ENCODE measurements around the gene CRIM1.

DNA sequence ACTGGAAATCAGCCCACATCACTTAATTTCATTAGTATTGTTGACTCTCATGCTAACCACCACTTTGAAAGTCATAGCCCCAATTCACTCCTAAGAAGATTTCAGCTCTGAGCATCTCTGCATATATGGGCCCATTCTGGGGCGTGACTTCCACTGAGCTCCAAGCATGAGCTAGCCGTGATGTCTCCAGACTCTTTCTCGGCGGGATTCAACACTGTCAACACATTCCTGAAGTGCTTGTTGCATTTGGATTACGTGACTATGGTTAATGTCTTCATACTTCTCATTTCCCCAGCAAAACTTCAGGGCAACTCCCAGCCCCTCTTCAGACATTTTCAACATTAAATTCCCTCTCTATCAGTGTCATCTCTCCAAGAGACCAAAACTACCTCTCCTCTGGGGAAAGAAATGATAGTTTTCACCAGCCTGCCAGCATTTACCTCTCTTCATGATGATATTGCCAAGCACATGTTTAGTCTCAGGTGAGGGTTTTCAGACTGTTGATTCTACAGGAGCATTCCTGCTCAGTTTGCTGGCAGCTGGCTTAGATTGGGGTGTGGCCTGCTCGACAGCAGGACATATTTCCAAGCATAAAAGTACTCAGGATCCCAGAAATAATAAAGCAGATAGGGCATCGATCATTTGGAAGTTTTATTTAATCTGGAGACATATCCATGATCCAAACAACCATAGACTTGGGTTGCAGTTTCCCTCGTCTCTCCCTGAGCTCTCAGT is 160.7 kb downstream of the CRIM1 start:
- TF ChIP-seq, protein P1, sequence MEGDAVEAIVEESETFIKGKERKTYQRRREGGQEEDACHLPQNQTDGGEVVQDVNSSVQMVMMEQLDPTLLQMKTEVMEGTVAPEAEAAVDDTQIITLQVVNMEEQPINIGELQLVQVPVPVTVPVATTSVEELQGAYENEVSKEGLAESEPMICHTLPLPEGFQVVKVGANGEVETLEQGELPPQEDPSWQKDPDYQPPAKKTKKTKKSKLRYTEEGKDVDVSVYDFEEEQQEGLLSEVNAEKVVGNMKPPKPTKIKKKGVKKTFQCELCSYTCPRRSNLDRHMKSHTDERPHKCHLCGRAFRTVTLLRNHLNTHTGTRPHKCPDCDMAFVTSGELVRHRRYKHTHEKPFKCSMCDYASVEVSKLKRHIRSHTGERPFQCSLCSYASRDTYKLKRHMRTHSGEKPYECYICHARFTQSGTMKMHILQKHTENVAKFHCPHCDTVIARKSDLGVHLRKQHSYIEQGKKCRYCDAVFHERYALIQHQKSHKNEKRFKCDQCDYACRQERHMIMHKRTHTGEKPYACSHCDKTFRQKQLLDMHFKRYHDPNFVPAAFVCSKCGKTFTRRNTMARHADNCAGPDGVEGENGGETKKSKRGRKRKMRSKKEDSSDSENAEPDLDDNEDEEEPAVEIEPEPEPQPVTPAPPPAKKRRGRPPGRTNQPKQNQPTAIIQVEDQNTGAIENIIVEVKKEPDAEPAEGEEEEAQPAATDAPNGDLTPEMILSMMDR (conservative IDR thresholded peaks at IDR 0.05 in 1 of 2, IDR thresholded peaks at IDR 0.05 in 1 of 2; ENCODE audit: low read depth in 1 of 2, low read length in 2 of 2): no peak
- TF ChIP-seq EZH2 (IDR thresholded peaks at IDR 0.05; ENCODE audit: low read length, missing control alignments): no peak

Measured in fibroblast of lung (primary cell).